Measurements from ENCODE around the gene LRRN3.
A peak's percentile ranks its signal among the peaks of the same experiment; 100 is the strongest.

Gene LRRN3

DNA sequence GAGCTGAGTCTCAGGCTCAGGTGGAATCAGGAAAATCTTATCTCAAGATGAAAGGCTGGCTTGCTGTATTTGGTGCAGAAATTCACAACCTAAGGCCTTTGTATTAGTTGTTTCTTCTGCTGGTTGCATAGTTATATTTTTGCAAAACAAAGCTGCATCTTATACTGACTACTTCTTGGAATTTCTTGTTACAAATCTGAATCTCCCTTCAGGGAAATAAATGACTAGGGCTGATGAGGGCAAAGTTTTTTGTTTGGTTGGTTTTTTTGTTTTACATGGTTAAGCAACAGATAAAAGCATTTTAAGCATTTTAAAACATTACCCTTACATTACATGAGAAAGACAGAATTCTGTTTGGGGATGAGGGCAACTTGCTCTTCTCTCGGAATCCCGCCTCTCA is 13.9 kb upstream of the LRRN3 start:
- no peak for DNase-seq (ENCODE audit: low read depth, low spot score)

DNA sequence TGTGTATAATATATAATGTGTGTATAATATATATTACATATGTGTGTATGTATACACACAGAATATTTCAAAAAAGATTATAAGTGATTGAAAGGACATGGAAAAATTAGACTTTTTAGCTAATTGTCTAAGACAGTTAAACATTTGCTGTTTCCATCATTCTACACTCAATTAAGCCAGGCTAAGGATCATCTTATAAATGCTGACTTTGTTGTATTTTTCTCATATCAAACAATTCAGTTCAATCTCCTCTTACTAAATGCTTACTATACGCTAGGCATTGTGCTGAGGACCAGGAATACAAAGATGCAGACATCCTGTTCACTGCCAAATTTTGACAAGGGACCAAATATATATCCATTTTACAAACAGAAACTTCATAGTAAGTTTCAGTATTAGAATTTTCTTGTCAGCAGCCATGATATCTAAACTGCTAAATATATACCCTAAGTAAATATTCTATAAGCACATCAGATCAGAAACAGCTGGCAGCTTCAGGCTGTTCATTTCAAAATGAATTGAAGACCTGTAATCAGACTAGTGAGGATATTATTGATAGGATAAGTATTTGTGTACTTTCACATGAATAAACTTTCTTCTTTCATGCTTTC is 10.3 kb upstream of the LRRN3 start:
- no peak for DNase-seq (ENCODE audit: low read depth, low spot score)

DNA sequence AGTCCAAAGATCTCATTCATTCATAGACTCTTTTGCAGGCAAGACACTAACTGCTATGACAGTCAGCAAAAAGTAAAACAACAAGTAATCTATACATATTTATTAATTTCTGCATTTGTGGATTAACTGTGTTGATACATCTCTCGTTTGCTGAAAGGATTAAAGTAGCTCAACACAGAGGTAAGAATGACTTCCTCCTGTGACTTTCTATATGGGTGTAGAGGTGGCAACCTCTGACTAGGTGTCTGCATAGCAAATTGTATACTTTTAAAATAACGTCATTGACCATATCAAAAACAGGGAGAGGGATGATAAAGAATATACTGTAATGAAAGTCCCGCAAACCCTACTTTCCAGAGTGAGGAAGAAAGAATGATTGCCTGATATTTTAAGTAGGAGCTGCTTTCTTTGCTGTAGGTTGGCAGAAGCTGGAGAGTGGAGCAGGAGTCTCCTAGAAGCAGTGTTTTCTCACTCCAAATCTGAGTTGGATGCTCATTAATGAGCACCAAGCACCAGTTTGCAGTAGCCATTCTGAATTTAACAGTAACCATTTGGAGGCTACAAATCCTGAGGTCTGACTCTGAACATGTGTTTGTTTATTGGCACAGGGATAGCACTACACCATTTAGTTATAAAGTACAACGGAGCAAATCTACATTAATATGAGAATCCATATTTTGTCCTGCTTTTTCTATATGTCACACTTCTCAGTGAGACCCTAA is 9.2 kb upstream of the LRRN3 start:
- no peak for DNase-seq (ENCODE audit: low read depth, low spot score)

DNA sequence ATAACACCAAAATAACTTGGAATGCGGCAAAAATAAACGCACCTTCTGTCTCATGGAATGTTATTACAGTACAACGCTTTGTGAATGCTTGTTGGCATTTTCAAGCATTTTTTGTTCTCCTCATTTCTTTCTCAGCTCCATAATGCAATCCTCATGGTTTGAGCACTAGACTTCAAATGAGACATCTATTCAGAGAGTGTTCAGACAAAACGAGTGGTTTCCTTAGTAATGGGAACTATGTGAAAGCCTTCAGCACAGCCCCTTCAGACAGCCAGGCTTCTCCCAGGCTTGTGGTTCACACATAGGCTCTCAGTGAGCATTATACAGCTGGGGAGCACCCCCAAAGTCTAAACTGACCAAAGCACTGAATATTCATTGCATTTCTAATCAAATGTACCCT is 8.6 kb upstream of the LRRN3 start:
- no peak for DNase-seq (ENCODE audit: low read depth, low spot score)

DNA sequence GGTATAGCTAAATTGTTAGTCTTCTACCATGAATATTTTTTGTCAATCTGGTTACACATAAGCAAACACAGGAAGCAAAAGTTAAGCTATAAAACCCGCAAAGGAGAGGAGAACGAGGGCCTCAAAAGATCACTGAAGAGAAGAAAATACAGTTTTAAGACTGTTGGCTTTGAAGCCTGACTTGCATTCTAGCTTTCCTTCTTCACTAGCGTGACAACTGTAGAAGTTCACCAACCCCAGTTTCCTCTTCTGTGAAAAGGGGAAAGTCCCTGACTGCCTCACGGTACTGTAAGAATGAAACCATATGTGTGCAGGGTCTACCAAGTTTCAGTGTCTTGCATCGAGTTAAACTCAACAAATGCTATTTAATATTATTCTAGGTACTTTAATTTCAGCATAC is 7.5 kb upstream of the LRRN3 start:
- peak; percentile 37 for DNase-seq (ENCODE audit: low read depth, low spot score)

DNA sequence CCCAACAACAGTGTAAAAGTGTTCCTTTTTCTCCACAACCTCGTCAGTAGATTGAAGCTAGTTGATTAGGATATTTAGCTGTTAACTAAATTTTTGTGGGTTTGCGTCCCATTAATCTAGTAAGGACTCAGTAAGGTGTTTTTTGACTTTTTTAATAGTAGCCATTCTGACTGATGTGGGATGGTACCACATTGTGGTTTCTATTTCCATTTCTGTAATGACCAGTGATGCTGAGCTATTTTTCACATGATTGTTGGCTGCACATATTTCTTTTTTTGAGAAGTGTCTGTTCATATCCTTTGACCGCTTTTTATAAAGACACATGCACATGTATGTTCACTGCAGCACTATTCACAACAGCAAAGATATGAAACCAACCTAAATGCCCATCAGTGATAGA is 5.6 kb upstream of the LRRN3 start:
- no peak for DNase-seq (ENCODE audit: low read depth, low spot score)

DNA sequence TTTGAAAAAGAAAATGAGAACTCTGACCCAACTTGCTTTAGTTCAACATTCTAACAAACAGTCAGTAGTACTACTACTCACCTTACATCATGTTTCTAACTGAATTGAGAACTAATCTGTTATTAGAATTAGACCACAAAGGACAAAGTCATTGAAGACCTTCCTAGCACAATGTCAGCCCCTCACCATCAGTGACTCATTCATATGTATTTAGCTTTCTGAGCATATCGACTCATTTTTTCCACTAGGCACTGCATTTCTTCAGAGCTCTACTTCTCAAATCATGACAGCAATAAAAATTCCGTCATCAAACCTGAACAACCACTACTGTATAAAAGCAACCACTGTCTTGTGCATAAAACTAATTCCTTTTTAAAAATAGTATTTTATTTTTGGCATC is 4.4 kb upstream of the LRRN3 start:
- no peak for DNase-seq (ENCODE audit: low read depth, low spot score)

DNA sequence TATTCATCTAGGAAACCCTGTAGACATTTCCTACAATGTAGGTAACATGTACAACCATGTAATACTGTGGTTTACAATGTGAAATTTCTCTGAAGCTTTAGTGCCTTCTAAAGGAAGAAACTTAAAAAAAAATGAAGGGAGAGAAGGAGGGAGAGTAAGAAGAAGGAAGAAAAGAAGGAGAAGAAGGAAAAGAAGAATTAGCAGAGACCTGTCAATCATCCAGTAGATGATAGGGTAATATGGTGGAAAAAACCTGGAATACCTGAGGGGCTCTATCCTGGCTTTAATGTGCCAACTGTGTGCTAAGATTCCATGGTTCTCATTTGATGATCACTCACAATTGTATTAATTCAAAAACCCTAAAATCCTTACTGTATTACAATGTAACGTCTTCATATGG is 2.6 kb upstream of the LRRN3 start:
- no peak for DNase-seq (ENCODE audit: low read depth, low spot score)

DNA sequence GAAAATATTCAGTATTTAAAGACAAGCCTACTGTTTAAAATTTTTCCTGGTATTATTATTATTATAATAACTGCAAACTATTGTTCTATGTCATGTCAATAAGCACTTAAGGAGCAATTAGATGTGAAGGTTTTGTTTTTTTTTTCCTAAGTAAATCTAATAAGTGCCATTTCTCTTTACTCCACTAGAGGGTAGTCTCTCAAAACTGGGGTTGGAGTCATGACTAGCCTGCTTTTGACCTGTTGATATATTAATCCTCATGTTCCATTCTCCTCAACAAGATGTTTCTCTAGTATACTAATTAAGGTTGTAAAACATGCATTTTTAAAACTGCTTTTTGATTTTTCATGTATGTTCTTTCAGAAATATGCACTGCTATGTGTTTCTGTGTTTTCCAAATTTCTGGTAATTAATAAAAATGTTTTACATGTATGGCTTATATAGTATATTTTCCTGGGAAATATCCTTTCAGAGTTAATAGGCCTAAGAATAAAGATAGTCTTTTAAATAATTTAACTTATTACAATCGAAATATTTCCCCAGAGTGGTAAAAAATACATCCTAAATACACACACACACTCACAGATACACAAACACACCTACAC is 1.0 kb upstream of the LRRN3 start:
- DNase-seq (ENCODE audit: low read depth, low spot score): no peak

DNA sequence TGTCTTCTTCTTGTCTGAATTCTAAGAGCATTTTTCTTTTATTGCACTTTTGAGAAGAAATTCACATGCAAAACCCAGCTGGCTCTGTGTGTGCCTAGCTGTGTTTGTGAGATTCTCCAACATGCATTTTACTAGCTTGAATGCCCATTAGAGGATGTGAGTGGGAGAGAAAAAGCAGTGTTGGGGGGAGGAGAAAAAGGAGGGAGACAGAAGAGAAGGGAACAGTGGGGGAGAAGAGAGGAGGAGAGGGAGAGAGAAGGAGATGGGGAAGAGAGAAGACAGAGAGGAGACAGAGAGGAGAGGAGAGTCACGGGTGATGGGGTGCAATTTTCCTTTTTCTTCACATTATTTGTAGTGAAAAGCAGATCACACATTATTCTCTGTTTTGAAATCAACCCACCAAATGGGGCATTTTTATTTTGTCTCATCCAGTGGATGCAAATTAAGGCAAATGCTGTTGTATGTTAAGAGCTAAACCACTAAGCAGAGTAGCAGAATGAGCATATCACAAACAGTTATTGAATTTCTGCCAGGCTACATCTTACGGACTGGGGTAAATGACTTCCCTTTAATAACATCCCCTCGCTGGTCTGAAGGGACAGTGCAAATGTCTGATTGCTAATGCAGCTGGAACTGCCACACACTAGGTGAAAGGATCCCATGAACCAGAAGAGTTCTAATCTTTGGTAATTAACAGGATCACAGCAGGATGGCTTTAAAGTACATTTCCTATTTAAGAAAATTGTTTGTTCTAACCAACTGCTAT is 849 bp downstream of the LRRN3 start:
- no peak for DNase-seq (ENCODE audit: low read depth, low spot score)

DNA sequence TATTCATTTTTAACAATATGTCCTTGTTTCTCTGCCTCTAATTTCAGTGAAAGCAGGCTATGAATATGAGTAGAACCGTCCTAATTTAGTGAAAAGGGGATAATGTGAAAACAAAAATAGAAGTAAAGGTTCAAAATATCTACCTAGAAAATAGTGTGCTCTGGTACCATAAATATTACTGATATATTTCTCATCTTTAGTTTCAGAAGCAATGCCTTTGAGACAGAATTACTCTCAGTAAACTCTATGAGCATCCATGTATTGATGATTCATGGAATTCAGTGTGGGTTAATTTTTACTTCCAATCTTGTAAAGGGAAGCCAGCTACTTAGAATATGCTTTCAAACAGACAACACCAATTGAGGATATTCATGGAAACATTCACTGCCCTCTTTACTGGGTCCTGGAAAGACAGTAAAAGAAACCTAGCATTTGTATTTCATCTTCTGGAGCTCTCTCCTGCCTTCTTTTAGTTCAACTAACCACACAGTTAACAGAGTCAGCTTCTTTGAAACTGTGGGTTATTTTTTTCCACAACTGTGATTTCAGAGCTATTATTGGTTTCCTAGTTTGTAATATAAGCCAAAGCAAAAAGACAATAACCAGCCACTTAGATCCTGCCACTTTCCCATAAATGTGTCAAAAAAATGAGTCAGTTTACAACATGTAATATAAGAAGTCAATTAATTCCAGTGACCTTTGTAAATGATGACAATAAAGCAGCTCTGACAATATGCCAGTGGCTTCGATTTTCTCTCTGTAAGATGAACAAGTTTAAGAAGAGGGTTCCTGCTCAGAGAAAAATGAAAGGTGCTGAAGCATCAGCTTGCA is 1.7 kb downstream of the LRRN3 start:
- no peak for DNase-seq (ENCODE audit: low read depth, low spot score)

DNA sequence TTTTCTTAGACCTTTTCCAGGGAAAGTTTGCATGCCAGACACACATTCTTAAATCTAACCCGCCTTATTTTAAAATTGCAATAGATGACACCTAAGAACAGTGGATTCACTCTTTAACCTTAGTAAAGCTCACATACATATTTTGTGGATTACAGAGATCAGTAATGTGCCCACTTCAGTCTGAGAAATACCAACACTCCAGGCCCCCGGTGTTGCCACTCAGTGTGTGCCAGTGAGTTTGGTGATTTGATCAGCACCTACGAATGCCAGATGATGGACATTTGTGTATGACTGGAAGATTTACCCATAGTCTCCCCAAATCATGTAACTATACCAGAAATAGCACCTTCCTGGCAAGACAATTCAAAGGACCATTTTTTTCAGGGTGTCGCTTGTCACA is 2.6 kb downstream of the LRRN3 start:
- no peak for DNase-seq (ENCODE audit: low read depth, low spot score)

DNA sequence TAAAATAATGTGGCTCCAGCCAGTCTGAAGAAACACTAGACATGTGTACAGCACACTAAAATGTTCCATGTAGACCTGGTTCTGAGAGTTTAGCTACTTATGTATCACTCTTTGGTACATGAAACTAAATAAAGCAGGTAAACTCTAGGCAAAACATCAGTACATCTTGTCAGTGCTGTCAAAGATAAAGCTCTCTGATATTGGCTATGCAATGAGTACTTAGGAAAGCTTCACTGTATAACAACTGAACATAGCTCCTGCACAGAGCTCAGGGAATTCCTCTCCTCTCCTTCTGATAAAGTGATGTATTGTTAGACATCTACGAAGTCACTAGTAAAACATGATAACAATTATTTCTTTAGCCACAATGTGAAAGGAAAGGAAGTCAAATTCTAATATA is 3.5 kb downstream of the LRRN3 start:
- DNase-seq (ENCODE audit: low read depth, low spot score): no peak

DNA sequence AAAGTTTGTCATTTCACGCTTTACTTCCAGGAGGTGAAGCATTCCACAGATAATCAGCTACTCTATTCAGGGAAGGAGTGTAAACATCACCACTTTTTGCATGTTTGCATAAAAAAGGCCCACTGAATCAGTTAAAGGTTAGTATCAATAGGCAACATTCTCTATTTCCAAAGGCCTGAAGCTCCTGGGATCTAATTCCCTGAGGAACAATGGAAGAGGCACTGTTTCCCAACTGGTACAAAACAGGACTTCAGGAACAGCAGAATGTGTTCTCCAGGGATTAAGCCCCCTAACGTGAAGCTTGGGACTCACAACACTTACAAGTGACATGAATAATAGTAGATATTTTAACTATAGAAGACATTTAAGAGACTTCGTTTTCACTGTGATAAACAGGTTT is 6.1 kb downstream of the LRRN3 start:
- no peak for DNase-seq (ENCODE audit: low read depth, low spot score)

DNA sequence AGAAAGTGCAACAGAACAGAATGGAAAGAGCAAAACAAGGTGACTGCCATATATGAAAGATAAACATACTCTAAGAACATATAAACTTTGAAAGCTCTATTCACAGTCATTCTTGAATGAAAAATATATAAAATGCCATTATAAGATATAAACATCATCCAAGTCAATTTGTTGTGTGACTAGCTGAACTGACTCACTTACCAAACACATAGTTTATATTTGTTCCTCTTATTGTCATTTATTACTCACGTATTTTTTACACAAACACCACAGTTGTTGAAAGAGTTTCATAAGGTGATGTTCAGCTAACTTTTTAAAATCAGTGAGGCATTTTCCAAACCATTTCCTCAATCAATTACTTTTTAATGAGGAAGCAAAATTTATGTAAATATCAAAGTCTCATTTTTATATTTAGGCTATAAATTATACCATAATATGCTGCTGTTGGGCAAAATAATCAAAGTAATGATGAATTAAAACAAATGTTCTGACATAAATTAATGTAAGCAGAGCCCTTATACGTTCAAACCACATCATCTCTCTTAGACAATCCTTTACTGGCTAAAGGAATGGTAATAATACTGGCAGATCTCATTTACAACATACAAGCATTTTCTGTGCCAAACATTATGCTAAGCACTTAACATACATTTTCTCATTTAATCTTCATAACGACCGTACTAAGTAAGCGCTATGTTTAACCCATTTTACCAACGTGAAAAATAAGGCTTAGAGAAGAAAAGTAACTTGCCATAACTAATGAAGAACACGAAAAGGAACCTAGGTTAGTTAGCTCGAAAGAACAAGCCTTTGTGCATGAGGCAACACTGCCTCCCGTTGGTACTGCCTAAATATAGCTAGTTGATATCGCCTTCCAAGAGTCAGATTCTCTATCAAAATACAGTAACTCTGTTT is 7.3 kb downstream of the LRRN3 start:
- no peak for DNase-seq (ENCODE audit: low read depth, low spot score)

DNA sequence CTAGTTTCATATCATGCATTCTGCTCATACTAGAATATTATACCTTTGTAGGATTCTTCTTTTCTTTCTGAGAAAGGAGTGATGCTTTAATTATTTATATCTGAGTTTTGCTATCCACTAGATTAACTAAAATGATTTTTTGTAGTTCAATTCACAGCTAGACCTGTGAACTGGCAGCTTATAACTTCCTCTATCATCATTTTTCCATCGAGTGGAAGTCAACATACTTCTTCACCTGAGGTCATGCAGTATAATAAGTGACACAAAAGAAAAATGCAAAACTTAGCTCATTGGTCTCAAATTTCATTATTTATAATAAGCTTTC is 8.0 kb downstream of the LRRN3 start:
- DNase-seq (ENCODE audit: low read depth, low spot score): no peak

DNA sequence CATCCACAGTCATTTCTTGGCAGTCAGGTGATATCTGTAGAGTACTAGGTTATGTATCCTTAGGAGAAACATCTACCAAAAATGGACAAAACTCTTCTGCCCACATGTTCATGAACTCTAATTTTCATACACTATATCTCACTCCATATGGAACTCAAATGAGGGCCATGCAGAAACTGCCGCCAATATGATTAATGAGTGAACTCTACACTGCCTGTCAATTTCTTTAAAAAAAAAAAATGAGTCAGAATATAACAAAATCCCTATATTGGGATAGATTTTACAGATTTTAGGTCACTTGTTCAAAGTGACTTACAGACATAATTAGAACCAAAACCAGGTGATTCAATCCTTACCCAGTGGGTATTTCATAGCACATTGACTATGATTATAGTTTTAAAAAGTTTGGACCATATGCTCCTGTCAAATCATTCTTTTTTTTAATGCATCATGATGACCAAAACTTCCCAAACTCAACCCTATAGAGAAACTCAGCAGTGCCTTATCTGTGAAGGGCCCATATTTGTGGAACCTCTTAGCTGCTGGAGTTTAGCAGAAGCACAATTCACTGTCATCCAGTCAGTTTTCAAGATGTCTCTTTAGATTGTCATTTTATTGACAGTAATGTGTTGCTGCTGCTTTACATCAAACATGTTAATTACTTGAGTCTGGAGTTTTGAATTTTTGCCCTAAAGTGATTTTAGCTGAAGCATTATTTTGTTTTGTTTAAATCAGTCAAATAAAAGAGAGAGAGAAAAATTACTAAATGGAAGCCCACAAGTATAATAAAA is 11.1 kb downstream of the LRRN3 start:
- no peak for DNase-seq (ENCODE audit: low read depth, low spot score)

DNA sequence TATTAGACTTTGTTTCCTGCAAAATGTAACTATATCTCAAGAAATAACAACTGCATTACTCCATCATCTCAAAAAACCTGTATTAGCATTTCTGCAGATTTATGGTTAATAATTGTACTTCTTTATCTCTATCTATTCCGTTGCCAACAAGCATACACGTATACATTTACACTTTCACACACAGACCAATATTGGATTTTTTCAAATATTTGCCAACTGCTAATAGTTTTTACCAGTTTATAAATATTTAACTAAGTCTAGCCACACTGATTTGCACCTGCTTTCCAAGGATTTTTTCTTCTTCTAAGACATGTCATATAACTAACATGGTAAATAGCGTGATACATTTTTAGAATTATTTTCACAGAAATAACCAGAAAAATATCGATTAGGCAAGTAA is 12.2 kb downstream of the LRRN3 start:
- no peak for DNase-seq (ENCODE audit: low read depth, low spot score)

DNA sequence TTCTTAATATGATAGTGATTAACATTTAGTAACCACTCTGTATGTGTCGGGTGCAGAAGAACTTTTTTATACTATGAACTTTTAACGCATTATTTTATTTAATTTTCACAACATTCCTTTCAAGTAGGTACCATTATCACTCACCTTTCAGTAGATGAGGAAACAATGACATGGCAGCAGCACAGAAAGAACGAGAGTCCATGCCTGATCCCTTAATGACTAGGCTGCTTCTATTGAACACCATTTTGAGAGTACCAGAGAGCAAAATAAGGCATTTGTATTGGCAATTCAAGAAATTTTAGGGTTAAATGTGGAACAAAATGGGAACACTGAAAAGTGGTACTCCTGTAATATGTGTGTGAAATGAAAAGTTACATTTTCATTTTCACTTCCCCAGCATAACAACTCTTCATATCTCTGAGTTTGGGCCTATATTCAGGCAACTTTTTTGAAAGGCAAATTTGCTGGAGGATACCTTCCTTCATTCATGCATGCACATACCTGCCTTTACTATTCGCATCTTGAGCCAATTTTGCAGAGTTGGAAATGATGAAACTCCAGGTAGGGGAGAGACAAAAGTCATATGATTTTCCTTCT is 12.8 kb downstream of the LRRN3 start:
- no peak for DNase-seq (ENCODE audit: low read depth, low spot score)

DNA sequence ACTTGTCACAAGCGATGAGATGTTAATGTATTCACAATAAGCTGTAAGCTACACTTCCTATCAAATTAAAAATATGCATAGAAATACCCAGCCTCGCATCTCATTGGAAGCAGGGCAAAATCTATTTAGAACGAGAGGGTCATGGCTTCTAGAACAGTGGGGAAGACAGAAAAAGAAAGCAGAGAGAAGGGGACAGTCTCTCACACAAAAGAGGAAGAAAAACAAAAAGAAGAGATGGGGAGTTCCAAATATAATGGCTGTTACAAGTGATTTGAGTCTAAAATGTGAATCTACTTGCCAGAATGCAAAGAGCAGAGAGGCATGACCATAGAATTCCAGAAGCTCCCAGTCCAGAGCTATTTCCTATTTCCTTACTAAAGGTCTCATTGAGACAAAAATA is 13.8 kb downstream of the LRRN3 start:
- no peak for DNase-seq (ENCODE audit: low read depth, low spot score)
